K562 (cell line): ENCODE results near the gene ULBP1.
"Not testable (repeated sequence)": the region's sequence is repeated elsewhere in the genome, so short reads cannot be mapped to it uniquely, and the experiment has no call there.

Experiments used
- ADNP ChIP-seq: fragments of 200-800 bp; sonication (Bioruptor generic); IDR thresholded peaks from 2 replicates; pipeline ENCODE4 v1.6.1; 2016; ENCODE audit warnings: missing genetic modification characterization, missing compliant biosample characterization
- BCL6 ChIP-seq: fragments of 250-450 bp; sonication (Bioruptor Pico); IDR thresholded peaks from 2 replicates; pipeline ENCODE4 v1.4.0; 2020
- CLOCK ChIP-seq: fragments of 250-450 bp; sonication (Bioruptor Pico); IDR thresholded peaks from 2 replicates; pipeline ENCODE4 v1.4.0; 2020; ENCODE audit warnings: mild to moderate bottlenecking, moderate library complexity, borderline replicate concordance
- MAZ ChIP-seq, 2 experiments: fragments of 450-650 bp in 1 of 2; sonication (generic) in 1 of 2; formaldehyde crosslinking; IDR thresholded peaks in 1 of 2; conservative IDR thresholded peaks in 1 of 2; 2 replicates each; pipeline versions ENCODE4 v1.4.0 to v1.5.0; 2020; ENCODE audit warnings: mild to moderate bottlenecking in 1 of 2, missing genetic modification reagents in 1 of 2
- MGA ChIP-seq: fragments of 450-650 bp; IDR thresholded peaks from 2 replicates; pipeline ENCODE4 v1.6.1; 2016; ENCODE audit warnings: mild to moderate bottlenecking, moderate library complexity
- RAD21 ChIP-seq, 2 experiments: fragments of 250-450 bp in 1 of 2; fragments of 450-650 bp in 1 of 2; sonication (Bioruptor Pico) in 1 of 2; formaldehyde crosslinking in 1 of 2; IDR thresholded peaks in 1 of 2; conservative IDR thresholded peaks in 1 of 2; 2 replicates each; pipeline versions ENCODE4 v1.4.0 to v1.8.0; 2020 to 2022; ENCODE audit warnings: mild to moderate bottlenecking in 2 of 2, moderate library complexity in 1 of 2
- SMAD3 ChIP-seq: fragments of 450-650 bp; formaldehyde crosslinking; conservative IDR thresholded peaks from 2 replicates; pipeline ENCODE4 v1.4.0; 2020; ENCODE audit warnings: mild to moderate bottlenecking
- STAG1 ChIP-seq: sonication (generic); formaldehyde crosslinking; IDR thresholded peaks from 2 replicates; pipeline ENCODE4 v1.5.0; 2020; ENCODE audit warnings: missing genetic modification reagents, borderline replicate concordance
- ZNF263 ChIP-seq: sonication (generic); formaldehyde crosslinking; IDR thresholded peaks from 2 replicates; pipeline ENCODE4 v1.8.0; 2022; ENCODE audit warnings: mild to moderate bottlenecking, missing genetic modification reagents, borderline replicate concordance
- TF ChIP-seq, protein P1 (sequence below), 3 experiments: IDR thresholded peaks in 2 of 3; conservative IDR thresholded peaks in 1 of 3; 2 replicates each; pipeline ENCODE4 v1.5.1; 2011 to 2012; ENCODE audit warnings: low read length in 3 of 3, mild to moderate bottlenecking in 3 of 3, control low read depth in 2 of 3, improper control_type of control experiment in 1 of 3, inconsistent platforms in 1 of 3, low read depth in 1 of 3, mixed read lengths in 1 of 3, moderate library complexity in 1 of 3; ENCODE audit not compliant: insufficient read depth in 2 of 3
- TF ChIP-seq, protein P2 (sequence below): fragments of 250-450 bp; sonication (Bioruptor Pico); IDR thresholded peaks from 2 replicates; pipeline ENCODE4 v1.8.0; 2021; ENCODE audit warnings: borderline replicate concordance, mild to moderate bottlenecking, moderate library complexity; ENCODE audit not compliant: poor library complexity, severe bottlenecking

GRCh38 chr6:149938013-149938570 lies 25.7 kb upstream of the ULBP1 start:
- TF ChIP-seq MGA; RAD21 (CRISPR knock-in tag; conservative IDR thresholded peaks at IDR 0.05 in 1 of 2, IDR thresholded peaks at IDR 0.05 in 1 of 2); ZNF263; ADNP (tag); BCL6 (CRISPR knock-in tag); CLOCK (CRISPR knock-in tag); SMAD3 (CRISPR knock-in tag); STAG1 (CRISPR knock-in tag): not testable (repeated sequence)
- TF ChIP-seq, protein P1, sequence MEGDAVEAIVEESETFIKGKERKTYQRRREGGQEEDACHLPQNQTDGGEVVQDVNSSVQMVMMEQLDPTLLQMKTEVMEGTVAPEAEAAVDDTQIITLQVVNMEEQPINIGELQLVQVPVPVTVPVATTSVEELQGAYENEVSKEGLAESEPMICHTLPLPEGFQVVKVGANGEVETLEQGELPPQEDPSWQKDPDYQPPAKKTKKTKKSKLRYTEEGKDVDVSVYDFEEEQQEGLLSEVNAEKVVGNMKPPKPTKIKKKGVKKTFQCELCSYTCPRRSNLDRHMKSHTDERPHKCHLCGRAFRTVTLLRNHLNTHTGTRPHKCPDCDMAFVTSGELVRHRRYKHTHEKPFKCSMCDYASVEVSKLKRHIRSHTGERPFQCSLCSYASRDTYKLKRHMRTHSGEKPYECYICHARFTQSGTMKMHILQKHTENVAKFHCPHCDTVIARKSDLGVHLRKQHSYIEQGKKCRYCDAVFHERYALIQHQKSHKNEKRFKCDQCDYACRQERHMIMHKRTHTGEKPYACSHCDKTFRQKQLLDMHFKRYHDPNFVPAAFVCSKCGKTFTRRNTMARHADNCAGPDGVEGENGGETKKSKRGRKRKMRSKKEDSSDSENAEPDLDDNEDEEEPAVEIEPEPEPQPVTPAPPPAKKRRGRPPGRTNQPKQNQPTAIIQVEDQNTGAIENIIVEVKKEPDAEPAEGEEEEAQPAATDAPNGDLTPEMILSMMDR (IDR thresholded peaks at IDR 0.05 in 2 of 3, conservative IDR thresholded peaks at IDR 0.05 in 1 of 3; ENCODE audit: insufficient read depth in 2 of 3, low read depth in 1 of 3, low read length in 3 of 3), result not testable (repeated sequence)
- peak in 1 of 2 experiments; percentile 14; a peak in 1 of 4 replicates for TF ChIP-seq MAZ (CRISPR knock-in tag; conservative IDR thresholded peaks at IDR 0.05 in 1 of 2, IDR thresholded peaks at IDR 0.05 in 1 of 2)
- TF ChIP-seq, protein P2, sequence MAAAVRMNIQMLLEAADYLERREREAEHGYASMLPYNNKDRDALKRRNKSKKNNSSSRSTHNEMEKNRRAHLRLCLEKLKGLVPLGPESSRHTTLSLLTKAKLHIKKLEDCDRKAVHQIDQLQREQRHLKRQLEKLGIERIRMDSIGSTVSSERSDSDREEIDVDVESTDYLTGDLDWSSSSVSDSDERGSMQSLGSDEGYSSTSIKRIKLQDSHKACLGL (CRISPR knock-in tag), result not testable (repeated sequence)
